Nephron (organoid): Measurements from ENCODE around the gene OR52N1.

Experiments used
- H3K27ac Mint-ChIP-seq, 3 experiments: 2 replicates each; pipeline ENCODE4 v1.8.0; 2020; ENCODE audit warnings: mixed read lengths in 3 of 3, mild to moderate bottlenecking in 2 of 3, moderate library complexity in 1 of 3
- H3K27me3 Mint-ChIP-seq: 2 replicates; pipeline ENCODE4 v1.8.0; 2021; ENCODE audit warnings: low read depth, mild to moderate bottlenecking, moderate library complexity, mixed read lengths
- H3K36me3 Mint-ChIP-seq: 2 replicates; pipeline ENCODE4 v1.8.0; 2020; ENCODE audit warnings: low read depth, mixed read lengths
- H3K4me1 Mint-ChIP-seq: 2 replicates; pipeline ENCODE4 v1.8.0; 2020; ENCODE audit warnings: mixed read lengths
- H3K4me3 Mint-ChIP-seq, 3 experiments: 2 replicates each; pipeline ENCODE4 v1.8.0; 2020; ENCODE audit warnings: mild to moderate bottlenecking in 3 of 3, mixed read lengths in 3 of 3, moderate library complexity in 2 of 3
- H3K9me3 Mint-ChIP-seq: 2 replicates; pipeline ENCODE4 v1.8.0; 2020; ENCODE audit warnings: mixed read lengths
- TF ChIP-seq, protein P1 (sequence below), 3 experiments: fragments of 200-600 bp; sonication (generic); IDR thresholded peaks; one replicate each; pipeline ENCODE4 v1.5.0; 2021; ENCODE audit warnings: antibody characterized with exemption in 3 of 3; ENCODE audit not compliant: unreplicated experiment in 3 of 3

Gene OR52N1

DNA sequence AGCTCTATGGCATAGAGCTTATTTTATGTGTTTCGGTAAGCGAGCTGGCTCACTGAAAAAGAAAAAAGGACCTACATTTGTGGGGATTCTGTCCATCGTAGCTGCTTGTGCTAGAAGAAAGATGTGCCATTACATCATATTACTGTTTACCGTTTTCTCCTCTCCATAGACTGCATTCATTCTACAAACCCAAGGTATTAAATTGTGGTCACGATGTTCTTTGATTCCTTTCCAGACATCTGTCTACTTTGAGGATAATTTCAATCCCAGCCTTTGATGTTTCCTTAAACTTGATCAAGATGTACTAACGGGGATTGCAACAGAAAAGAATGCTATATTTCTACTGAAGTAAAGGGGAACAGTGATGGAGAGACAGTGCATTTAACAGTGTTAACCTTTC, 5.5 kb upstream of the OR52N1 start:
- H3K27ac Mint-ChIP-seq = no peak overlapping the region
- H3K27me3 Mint-ChIP-seq = no peaks in the 10 kb centered on the region
- H3K36me3 Mint-ChIP-seq = no peaks in the 10 kb centered on the region
- H3K4me1 Mint-ChIP-seq = no peaks in the 10 kb centered on the region
- H3K4me3 Mint-ChIP-seq = no peak overlapping the region
- no peaks in the 10 kb centered on the region for H3K9me3 Mint-ChIP-seq
- TF ChIP-seq, protein P1, sequence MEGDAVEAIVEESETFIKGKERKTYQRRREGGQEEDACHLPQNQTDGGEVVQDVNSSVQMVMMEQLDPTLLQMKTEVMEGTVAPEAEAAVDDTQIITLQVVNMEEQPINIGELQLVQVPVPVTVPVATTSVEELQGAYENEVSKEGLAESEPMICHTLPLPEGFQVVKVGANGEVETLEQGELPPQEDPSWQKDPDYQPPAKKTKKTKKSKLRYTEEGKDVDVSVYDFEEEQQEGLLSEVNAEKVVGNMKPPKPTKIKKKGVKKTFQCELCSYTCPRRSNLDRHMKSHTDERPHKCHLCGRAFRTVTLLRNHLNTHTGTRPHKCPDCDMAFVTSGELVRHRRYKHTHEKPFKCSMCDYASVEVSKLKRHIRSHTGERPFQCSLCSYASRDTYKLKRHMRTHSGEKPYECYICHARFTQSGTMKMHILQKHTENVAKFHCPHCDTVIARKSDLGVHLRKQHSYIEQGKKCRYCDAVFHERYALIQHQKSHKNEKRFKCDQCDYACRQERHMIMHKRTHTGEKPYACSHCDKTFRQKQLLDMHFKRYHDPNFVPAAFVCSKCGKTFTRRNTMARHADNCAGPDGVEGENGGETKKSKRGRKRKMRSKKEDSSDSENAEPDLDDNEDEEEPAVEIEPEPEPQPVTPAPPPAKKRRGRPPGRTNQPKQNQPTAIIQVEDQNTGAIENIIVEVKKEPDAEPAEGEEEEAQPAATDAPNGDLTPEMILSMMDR (IDR thresholded peaks at IDR 0.05; ENCODE audit: unreplicated experiment in 3 of 3) = no peak

DNA sequence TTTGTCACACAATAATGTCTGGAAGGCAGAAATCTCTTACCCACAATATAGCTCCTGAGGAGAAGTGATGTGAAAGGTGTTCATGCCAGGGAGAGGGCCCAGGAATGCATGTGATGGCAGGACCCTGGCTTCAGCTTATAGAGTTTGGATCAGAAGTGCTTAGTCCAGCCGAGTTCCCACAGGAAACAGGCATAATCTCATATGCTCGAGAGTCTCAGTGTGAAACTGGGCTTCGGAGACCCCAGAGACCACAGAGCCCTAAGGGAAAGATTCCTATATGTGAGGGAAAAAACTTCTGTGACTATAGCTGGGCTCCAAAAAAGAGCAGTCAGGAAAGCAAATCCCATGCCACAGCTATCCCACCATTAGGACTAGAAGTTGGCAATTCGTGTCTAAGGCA, 7.8 kb downstream of the OR52N1 start, which contains the start of gene OR52N5:
Gene OR52N5, minus strand, starts transcription at position 101 of the 400 bp plus-strand sequence. CDS start 4,721 bp downstream, outside the sequence.
- Mint-ChIP-seq H3K27ac (no peak within 1 kb of the TSS), H3K27me3 (no peaks in the 10 kb centered on the region)

DNA sequence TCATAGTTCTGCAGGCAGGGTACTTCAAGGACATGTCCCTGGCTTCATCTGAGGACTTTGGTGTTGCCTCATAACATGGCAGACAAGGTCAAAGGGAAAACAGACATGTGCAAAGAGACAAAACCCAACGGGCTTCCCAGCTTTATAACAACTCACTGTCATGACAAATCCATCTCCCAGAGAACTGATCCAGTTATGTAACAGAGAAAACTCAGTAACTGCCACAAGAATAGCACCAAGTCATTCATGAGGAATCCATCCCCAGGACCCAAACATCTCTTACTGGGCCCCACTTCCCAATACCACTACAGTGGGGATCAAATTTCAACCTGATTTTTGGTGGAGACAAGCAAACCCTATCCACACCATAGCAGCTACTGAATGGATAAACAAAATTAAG, 24.0 kb downstream of the OR52N1 start:
- H3K27ac Mint-ChIP-seq = no peak overlapping the region
- no peaks in the 10 kb centered on the region for H3K9me3 Mint-ChIP-seq
- TF ChIP-seq, protein P1 (IDR thresholded peaks at IDR 0.05; ENCODE audit: unreplicated experiment in 3 of 3) = no peak
- H3K27me3 Mint-ChIP-seq = no peaks in the 10 kb centered on the region
- no peaks in the 10 kb centered on the region for H3K36me3 Mint-ChIP-seq
- H3K4me1 Mint-ChIP-seq = no peaks in the 10 kb centered on the region
- no peak overlapping the region for H3K4me3 Mint-ChIP-seq

More for the DNA sequence above, 7.8 kb downstream of the OR52N1 start, which contains the start of gene OR52N5:
- Mint-ChIP-seq H3K4me3 (no peak within 1 kb of the TSS), H3K9me3 (no peaks in the 10 kb centered on the region), H3K36me3 (no peaks in the 10 kb centered on the region), H3K4me1 (no peaks in the 10 kb centered on the region)
- TF ChIP-seq, protein P1 (IDR thresholded peaks at IDR 0.05; ENCODE audit: unreplicated experiment in 3 of 3) = no peak

DNA sequence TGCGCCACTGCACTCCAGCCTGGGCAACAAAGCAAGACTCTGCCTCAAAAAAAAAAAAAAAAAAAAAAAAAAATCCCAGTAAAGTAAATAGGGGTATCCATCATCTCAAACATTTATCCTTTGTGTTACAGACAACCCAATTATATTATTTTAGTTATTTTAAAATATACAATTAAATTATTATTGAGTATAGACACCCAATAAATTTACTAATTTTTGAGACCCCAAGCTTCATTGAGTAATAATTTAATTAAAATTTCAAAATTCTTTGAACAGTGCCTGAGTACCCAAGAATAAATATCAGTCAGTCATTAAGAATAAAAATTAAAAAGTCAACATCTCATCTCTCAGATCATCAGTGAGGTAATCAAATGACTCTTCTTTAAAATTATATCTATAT, 37.1 kb downstream of the OR52N1 start, which contains the start of gene OR52N4:
Gene OR52N4, plus strand, starts transcription at position 301 of the 400 bp plus-strand sequence. CDS start 498 bp downstream, outside the sequence.
- H3K4me3 Mint-ChIP-seq = no peak within 1 kb of the TSS
- TF ChIP-seq, protein P1 (IDR thresholded peaks at IDR 0.05; ENCODE audit: unreplicated experiment in 3 of 3) = no peak
- H3K27me3 Mint-ChIP-seq = no peaks in the 10 kb centered on the region
- H3K36me3 Mint-ChIP-seq = no peaks in the 10 kb centered on the region
- no peaks in the 10 kb centered on the region for H3K4me1 Mint-ChIP-seq
- H3K27ac Mint-ChIP-seq = no peak within 1 kb of the TSS
- H3K9me3 Mint-ChIP-seq = no peaks in the 10 kb centered on the region

DNA sequence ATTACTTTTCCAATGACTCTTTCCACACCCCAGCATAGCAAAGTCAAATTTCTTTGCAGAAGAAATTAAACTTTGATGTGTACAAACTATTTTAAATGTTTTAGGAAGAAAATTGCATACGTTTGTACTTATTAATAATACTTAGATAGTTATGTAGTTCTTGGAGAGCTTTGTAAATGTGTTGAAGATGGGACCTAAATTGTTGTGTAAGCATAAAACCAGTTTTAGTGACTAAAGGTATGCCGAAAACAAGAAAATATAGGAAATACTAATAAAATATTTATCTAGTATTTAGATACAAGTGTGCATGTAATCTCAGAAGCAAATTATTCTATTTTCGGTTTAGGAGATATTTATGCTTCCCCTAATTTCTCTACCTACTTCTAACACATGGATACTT, 41.2 kb downstream of the OR52N1 start:
- TF ChIP-seq, protein P1 (IDR thresholded peaks at IDR 0.05; ENCODE audit: unreplicated experiment in 3 of 3) = no peak
- Mint-ChIP-seq H3K36me3 (no peaks in the 10 kb centered on the region), H3K4me1 (no peaks in the 10 kb centered on the region), H3K27ac (no peak overlapping the region), H3K9me3 (no peaks in the 10 kb centered on the region), H3K4me3 (no peak overlapping the region), H3K27me3 (no peaks in the 10 kb centered on the region)

DNA sequence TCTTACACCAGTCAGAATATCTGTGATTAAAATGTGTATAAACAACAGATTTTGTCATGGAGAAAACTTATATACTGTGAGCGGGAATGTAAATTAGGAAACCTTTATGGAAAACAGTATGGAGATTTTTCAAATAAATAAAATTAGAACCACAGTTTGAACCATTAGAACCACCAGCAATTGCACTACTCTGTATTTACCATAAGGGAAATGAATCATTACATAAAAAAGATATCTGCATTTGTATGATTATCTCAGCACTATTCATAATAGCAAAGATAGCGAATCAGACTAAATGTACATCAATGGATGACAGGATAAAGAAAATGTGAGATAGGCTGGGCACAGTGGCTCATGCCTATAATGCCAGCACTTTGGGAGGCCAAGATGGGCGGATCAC, 44.5 kb downstream of the OR52N1 start:
- TF ChIP-seq, protein P1 (IDR thresholded peaks at IDR 0.05; ENCODE audit: unreplicated experiment in 3 of 3) = no peak
- H3K27me3 Mint-ChIP-seq = no peaks in the 10 kb centered on the region
- no peaks in the 10 kb centered on the region for H3K4me1 Mint-ChIP-seq
- no peaks in the 10 kb centered on the region for H3K36me3 Mint-ChIP-seq
- H3K27ac Mint-ChIP-seq = no peak overlapping the region
- no peaks in the 10 kb centered on the region for H3K9me3 Mint-ChIP-seq
- H3K4me3 Mint-ChIP-seq = no peak overlapping the region
